ENCODE measurements around the gene SERPINB1. TPM values are rescaled to one million over a fixed set of nuclear protein-coding genes. Genes with fewer than 3 reads are reported as not detected.

The SERPINB1 gene
- total RNA-seq, 1 experiment from 2014 or later = 247 TPM

DNA sequence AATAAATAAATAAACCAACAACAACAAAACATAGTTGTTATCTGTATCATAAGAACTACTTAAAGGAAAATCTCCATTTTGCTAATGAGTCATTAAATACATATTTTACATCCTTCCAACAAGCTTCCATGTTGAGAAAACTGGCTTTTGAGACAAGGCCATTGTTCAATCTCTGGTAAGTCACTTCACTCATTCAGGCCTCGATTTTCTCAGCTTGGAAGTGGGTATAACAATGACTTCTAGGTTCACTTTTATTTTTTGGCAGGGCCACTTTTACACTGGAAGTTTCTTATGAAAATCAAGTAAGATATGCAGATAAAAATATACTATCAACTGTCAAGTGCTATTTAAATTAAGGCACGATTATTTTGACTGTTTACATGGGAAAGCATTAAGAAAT, 46.5 kb downstream of the SERPINB1 start:
- no peak for DNase-seq (ENCODE audit: extremely low read depth, low read depth)

DNA sequence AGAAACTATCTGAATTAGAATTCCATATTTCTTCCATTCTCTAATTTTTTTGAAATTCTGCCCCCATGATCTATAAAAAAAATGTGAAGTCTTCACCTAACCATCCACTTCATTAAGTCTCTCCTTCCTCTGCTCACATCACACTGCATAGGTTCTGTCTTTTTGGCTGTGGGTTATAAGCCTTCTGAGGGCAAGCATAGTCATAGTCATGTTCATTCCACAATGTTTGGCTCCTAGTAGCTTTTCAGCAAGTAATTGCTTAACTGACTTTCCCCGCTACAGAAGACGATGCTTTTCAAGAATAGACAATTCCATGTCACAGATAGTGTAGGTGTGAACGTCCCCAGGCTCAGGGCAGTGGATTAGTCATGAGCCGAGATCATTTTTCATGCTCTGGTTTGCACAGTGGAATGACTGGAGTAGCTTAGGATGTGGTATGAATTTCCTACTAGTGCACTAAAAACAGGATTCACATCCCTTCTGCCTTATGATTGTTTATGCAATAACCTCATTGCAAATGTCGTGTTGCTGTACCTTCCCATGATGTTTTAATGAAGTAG, 47.4 kb downstream of the SERPINB1 start:
- DNase-seq (ENCODE audit: extremely low read depth, low read depth) = no peak

DNA sequence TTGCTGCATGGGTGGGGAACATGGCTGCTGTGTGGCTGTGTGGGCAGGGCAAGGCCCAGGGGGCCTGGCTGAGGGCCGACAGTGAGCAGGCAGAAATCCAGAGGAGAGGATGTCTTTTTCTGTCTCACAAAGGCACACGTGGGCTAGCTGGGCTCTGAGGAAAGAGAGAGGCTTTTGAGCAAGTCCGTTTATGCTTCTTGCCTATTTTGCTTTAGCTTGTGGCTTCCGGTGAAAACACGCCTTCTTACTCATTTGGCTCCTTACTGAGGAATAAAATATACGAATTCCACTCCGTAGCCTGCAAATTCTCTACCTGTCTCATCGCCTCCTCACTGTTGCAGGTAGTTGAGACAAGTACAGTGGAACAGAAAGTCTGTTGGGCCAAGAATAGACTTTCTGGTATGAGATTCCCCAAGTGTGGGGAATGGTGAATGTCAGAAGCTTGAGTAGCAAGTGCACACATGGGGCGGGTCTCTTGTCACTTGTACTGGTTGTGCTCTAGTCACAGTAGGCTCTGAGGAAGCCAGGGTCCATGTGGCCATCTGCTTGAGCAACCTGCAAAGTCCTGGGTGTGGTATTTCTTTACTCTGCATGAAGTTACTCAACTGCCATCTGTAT, 48.0 kb downstream of the SERPINB1 start:
- DNase-seq (ENCODE audit: extremely low read depth, low read depth) = no peak

DNA sequence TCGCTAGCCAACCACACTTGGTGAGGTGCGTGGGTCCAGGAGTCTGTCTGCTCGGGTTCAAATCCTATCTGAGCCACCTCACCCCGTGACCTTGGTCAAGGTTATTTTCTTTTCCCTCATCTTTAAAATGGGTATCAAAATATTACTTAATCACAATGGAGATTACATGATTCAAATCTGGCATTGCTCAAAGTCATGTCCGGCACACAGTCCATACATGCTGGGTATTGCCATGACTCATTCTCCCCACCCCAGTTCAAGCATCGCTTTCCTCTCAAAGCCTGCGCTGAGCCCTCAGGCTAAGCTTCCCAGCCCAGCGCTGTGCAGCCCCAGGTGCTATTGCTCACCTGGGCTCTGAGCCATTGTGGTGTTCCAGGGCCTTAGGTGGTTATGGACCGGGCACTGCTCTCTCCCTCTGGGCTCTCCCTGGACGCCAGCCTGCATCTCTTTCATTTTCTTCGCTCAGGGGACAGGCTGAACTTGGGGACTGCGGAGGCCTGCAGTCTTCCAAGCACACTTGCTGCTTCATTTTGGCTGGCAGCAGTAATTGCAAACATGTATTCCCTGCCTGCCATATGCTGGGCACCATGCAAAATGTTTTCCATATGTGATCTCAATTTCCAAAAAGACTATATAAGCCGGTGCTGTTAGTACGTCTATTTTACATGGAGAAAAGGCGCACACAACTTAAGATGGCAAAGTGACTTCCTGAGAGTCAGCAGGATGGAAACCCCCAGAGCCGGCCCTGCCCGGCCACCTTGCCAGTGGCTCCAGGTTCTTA, 49.1 kb downstream of the SERPINB1 start:
- DNase-seq (ENCODE audit: extremely low read depth, low read depth) = no peak

- no peak for DNase-seq (ENCODE audit: extremely low read depth, low read depth)
Measured at GRCh38 chr6:2791450-2791974, 50.2 kb downstream of the SERPINB1 start.

- peak; percentile 81 for DNase-seq (ENCODE audit: extremely low read depth, low read depth)
Measured at GRCh38 chr6:2790588-2791449, 50.8 kb downstream of the SERPINB1 start.

DNA sequence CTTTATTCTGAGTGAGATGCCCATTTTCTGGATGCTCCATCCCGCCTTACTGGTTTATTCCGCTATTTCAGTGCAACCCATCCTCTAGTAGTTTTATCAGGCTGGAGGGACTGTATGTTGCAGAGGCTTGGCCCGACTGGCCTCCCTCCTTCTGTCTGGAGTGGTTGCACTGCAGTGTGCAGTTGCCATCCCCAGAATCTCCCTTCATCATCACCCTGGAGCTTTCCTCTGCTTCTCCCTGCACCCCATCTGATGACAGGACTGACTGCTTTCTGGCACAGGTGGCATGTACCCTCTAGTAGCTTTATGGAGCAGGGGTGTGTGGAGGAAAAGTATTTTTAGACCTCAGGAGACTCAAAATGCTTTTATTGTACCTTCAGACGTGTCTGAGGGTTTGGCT, 55.4 kb downstream of the SERPINB1 start:
- DNase-seq (ENCODE audit: extremely low read depth, low read depth) = no peak

GRCh38 chr6:2784930-2785329, 56.7 kb downstream of the SERPINB1 start:
- no peak for DNase-seq (ENCODE audit: extremely low read depth, low read depth)

DNA sequence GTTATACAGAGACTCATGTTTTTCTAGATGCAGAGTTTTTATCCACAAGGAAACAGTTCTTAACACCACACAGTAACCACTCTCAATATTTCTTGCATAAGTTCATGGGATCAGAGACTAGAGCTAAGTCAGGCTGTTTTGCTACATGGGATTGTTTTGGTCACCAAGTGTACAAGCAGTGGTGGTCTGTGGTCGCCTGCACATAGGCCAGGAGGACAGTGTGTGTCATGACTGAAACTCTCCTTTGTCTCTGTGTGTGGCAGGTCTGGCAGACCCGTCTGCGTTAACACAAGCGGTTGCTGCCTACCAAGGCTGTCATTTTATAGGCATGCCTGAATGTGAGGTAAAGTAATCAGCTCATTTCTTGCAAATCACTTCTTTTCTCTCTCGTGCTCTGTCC, 57.6 kb downstream of the SERPINB1 start:
- no peak for DNase-seq (ENCODE audit: extremely low read depth, low read depth)

DNA sequence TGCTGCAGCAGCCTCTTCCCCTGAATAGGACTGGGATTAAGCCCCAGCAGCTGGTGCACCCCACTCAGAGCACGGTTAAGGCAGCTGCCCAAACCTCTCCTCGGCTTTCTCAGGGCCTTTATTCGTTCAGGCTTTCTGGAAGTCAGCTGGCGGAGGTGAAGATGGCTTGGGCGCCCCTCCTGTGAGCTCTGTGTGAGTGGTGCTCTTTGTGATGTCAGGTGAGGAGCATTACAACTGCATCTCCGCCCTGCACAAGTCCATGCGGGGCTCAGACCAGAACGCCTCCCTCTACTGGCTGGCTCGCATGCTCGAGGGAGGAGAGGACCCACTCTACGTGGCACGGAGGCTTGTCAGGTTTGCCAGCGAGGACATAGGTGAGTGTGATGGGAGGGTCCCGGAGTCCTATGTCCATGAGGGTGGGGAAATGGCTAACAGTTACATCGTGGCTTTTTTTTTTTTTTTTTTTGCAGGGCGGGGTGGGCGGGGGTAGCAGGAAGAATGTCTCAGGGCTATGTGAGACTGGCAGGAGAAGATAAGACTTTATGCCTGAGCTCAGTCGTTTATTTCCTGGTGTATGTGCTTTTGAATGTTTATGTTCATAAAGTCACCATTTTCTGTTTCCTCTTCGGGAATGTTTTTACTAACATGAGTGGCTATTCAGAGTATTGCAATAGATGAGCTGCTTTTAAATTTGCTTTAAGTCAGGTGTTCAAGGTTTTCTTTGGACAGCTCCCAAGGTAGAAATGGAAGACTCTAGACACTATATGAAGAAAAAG, 58.3 kb downstream of the SERPINB1 start:
- DNase-seq (ENCODE audit: extremely low read depth, low read depth) = no peak

- DNase-seq (ENCODE audit: extremely low read depth, low read depth) = no peak
Measured at GRCh38 chr6:2782825-2783187, 58.9 kb downstream of the SERPINB1 start.

DNA sequence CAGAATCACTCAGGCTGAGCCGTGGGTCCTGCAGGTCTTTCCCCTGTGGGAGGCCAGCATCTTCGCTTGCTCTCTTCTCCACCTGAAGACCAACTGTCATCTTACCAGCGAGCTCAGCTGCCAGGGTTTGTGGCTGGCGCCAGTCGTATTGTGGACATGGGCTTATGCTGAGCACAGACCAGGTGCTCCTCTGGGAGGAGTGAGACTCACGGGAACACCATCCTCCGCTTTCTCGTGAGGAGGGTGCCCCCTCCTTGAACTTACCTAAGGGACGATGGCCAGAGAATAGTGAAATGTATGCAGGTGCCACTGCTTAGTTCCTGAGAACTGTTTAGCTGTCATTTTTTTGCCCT, 59.3 kb downstream of the SERPINB1 start:
- no peak for DNase-seq (ENCODE audit: extremely low read depth, low read depth)

Small RNA genes lying within 50 kb of the gene (small RNA-seq; reads per million reads assigned to genes)
- 0.08 to 3.0 reads per million in 2 experiments for gene MIR4645

Other genes with a start within 250 kb of the SERPINB1 start
- 0.09 and 0.27 TPM in 2 replicates for gene MYLK4, start 90.9 kb downstream of the SERPINB1 start, total RNA-seq (2014; rRNA removed; shearing (Covaris generic))
- gene WRNIP1, start 76.5 kb downstream of the SERPINB1 start, total RNA-seq (2014; rRNA removed; shearing (Covaris generic)) = 53.0 and 61.5 TPM in 2 replicates
- 72.5 and 73.4 TPM in 2 replicates for gene SERPINB9, start 61.4 kb upstream of the SERPINB1 start, total RNA-seq (2014; rRNA removed; shearing (Covaris generic))
- gene SERPINB6, start 129.7 kb upstream of the SERPINB1 start, total RNA-seq (2014; rRNA removed; shearing (Covaris generic)) = 90.0 and 93.5 TPM in 2 replicates
- gene NQO2, start 158.0 kb upstream of the SERPINB1 start, total RNA-seq (2014; rRNA removed; shearing (Covaris generic)) = 171 and 185 TPM in 2 replicates
- gene RIPK1, start 226.6 kb upstream of the SERPINB1 start, total RNA-seq (2014; rRNA removed; shearing (Covaris generic)) = 8.1 and 10.3 TPM in 2 replicates

All from NCI-H460 (cell line).